ENCODE results near the gene ZNF236. TPM values are rescaled to one million over a fixed set of nuclear protein-coding genes. Genes with fewer than 3 reads are reported as not detected.

The ZNF236 gene
- polyA plus RNA-seq, 3 donors = 1.7 to 6.5 (median 2.4) TPM

- Histone ChIP-seq H2AFZ (ENCODE audit: insufficient read depth, low read depth, low read length, poor library complexity, severe bottlenecking) (no peak overlapping the region), H4K20me1 (ENCODE audit: insufficient read depth, low read length) (no peaks in the 10 kb centered on the region), H3K27ac (ENCODE audit: low read depth in 1 of 2, low read length in 2 of 2) (no peak overlapping the region), H3K4me1 (ENCODE audit: control insufficient read depth in 1 of 2, insufficient read depth in 2 of 2, low read length in 2 of 2) (no peaks in the 10 kb centered on the region), H3K27me3 (ENCODE audit: control insufficient read depth in 2 of 2, insufficient read depth in 2 of 2, low read length in 2 of 2) (no peaks in the 10 kb centered on the region), H3K9ac (ENCODE audit: insufficient read depth, low read length, poor library complexity, severe bottlenecking) (no peak overlapping the region), H3K9me3 (replicated peaks in 1 of 2; ENCODE audit: control insufficient read depth in 1 of 2, insufficient read depth in 1 of 2, low read length in 2 of 2) (no peaks in the 10 kb centered on the region), H3K4me3 (replicated peaks in 1 of 3; ENCODE audit: low read depth in 2 of 3, low read length in 3 of 3) (no peak overlapping the region), H3K36me3 (replicated peaks in 1 of 2; ENCODE audit: control insufficient read depth in 1 of 2, insufficient read depth in 2 of 2, low read length in 2 of 2) (peaks cover 4 to 15% of the 10 kb centered on the region in 2 donors), H3K79me2 (ENCODE audit: insufficient read depth, low read length) (no peaks in the 10 kb centered on the region), H3K4me2 (replicated peaks; ENCODE audit: extremely low read depth, low read length, poor library complexity, severe bottlenecking) (no peak overlapping the region)
- Mint-ChIP-seq H3K9me3 (no peaks in the 10 kb centered on the region), H3K4me3 (no peak overlapping the region), H3K27me3 (ENCODE audit: low read depth in 3 of 3) (no peaks in the 10 kb centered on the region), H3K27ac (peak overlapping the region in 1 of 7 donors; percentile 45), H3K4me1 (peaks cover 1% of the 10 kb centered on the region), H3K36me3 (peaks cover 13 to 29% of the 10 kb centered on the region in 2 donors)
- WGBS (ENCODE audit: insufficient coverage) = 98% methylated on average over 15 of the region's 20 CpGs
- TF ChIP-seq CTCF (IDR thresholded peaks at IDR 0.05) = no peak
- DNase-seq = no peak
- intact Hi-C loops (cut with micrococcal nuclease) = no loop called here
These were observed 151.3 kb downstream of the ZNF236 start for GRCh38 chr18:76973520-76974266.

GRCh38 chr18:76974386-76974785, 152.0 kb downstream of the ZNF236 start:
- H3K27ac Mint-ChIP-seq = peak overlapping the region in 1 of 7 donors; percentile 45
- peaks cover 8 to 23% of the 10 kb centered on the region in 2 donors for H3K36me3 Mint-ChIP-seq

More at GRCh38 chr18:76974386-76974785, 152.0 kb downstream of the ZNF236 start:
- Histone ChIP-seq H3K4me3 (replicated peaks in 1 of 3; ENCODE audit: low read depth in 2 of 3, low read length in 3 of 3) (no peak overlapping the region), H3K27me3 (ENCODE audit: control insufficient read depth in 2 of 2, insufficient read depth in 2 of 2, low read length in 2 of 2) (no peaks in the 10 kb centered on the region), H3K4me1 (ENCODE audit: control insufficient read depth in 1 of 2, insufficient read depth in 2 of 2, low read length in 2 of 2) (no peaks in the 10 kb centered on the region), H4K20me1 (ENCODE audit: insufficient read depth, low read length) (no peaks in the 10 kb centered on the region), H3K27ac (ENCODE audit: low read depth in 1 of 2, low read length in 2 of 2) (no peak overlapping the region), H3K36me3 (replicated peaks in 1 of 2; ENCODE audit: control insufficient read depth in 1 of 2, insufficient read depth in 2 of 2, low read length in 2 of 2) (peaks cover 0 to 8% of the 10 kb centered on the region in 2 donors), H3K4me2 (replicated peaks; ENCODE audit: extremely low read depth, low read length, poor library complexity, severe bottlenecking) (no peak overlapping the region), H3K9me3 (replicated peaks in 1 of 2; ENCODE audit: control insufficient read depth in 1 of 2, insufficient read depth in 1 of 2, low read length in 2 of 2) (no peaks in the 10 kb centered on the region), H3K79me2 (ENCODE audit: insufficient read depth, low read length) (no peaks in the 10 kb centered on the region), H3K9ac (ENCODE audit: insufficient read depth, low read length, poor library complexity, severe bottlenecking) (no peak overlapping the region), H2AFZ (ENCODE audit: insufficient read depth, low read depth, low read length, poor library complexity, severe bottlenecking) (no peak overlapping the region)
- DNase-seq = no peak
- H3K9me3 Mint-ChIP-seq = no peaks in the 10 kb centered on the region
- no peak overlapping the region for H3K4me3 Mint-ChIP-seq
- TF ChIP-seq CTCF (IDR thresholded peaks at IDR 0.05) = no peak
- no peaks in the 10 kb centered on the region for H3K27me3 Mint-ChIP-seq (ENCODE audit: low read depth in 3 of 3)
- WGBS (ENCODE audit: insufficient coverage) = no CpG with 5 or more reads among the region's 5 CpGs
- H3K4me1 Mint-ChIP-seq = peaks cover 1% of the 10 kb centered on the region
- intact Hi-C loops (cut with micrococcal nuclease) = no loop called here
